H1 (cell line): Measurements from ENCODE around the gene HTR3E. TPM values are rescaled to one million over a fixed set of nuclear protein-coding genes. Genes with fewer than 3 reads are reported as not detected.

ENCODE experiments used
- CTCF ChIA-PET: fragments of 300-600 bp; sonication (Branson Sonifier 250); formaldehyde crosslinking; loops from one replicate; lab custom pipeline; 2021; ENCODE audit not compliant: partially characterized antibody; lab: Charles Lee
- POLR2A ChIA-PET: fragments of 300-600 bp; sonication (Branson Sonifier 250); formaldehyde crosslinking; loops from one replicate; lab custom pipeline; 2021; ENCODE audit warnings: inconsistent platforms; ENCODE audit not compliant: partially characterized antibody; lab: Charles Lee
- DNase-seq, 2 experiments: peaks; one replicate each; pipeline versions ENCODE4 v3.0.0 to v3.0.0-alpha.2; 2010 to 2022; ENCODE audit warnings: low spot score in 2 of 2, low read depth in 1 of 2, mixed read lengths in 1 of 2
- FAIRE-seq: peaks from 2 replicates; lab custom pipeline; 2011; peaks lifted over from hg19 to GRCh38; lab: Jason Lieb, UNC
- H2AFZ ChIP-seq: 2 replicates; pipeline ENCODE4 v1.8.1; 2012; ENCODE audit warnings: low read length, inconsistent platforms
- H2AK5ac ChIP-seq: 2 replicates; pipeline ENCODE4 v1.6.1; 2013; ENCODE audit warnings: low read depth, low read length
- H2BK120ac ChIP-seq: replicated peaks from 2 replicates; pipeline ENCODE3; 2013; ENCODE audit warnings: low read depth, low read length, inconsistent platforms
- H2BK12ac ChIP-seq: 2 replicates; pipeline ENCODE4 v1.6.1; 2013; ENCODE audit warnings: low read depth, low read length
- H2BK15ac ChIP-seq: 2 replicates; pipeline ENCODE4 v1.6.1; 2013; ENCODE audit warnings: low read length
- H2BK20ac ChIP-seq: 2 replicates; pipeline ENCODE4 v1.6.1; 2013; ENCODE audit warnings: low read length
- H2BK5ac ChIP-seq: 2 replicates; pipeline ENCODE4 v1.6.1; 2013; ENCODE audit warnings: low read depth, low read length
- H3K14ac ChIP-seq: 2 replicates; pipeline ENCODE4 v1.6.1; 2013; ENCODE audit warnings: inconsistent platforms; ENCODE audit not compliant: insufficient read length
- H3K18ac ChIP-seq: 2 replicates; pipeline ENCODE4 v1.6.1; 2013; ENCODE audit warnings: low read length; ENCODE audit errors: extremely low read depth
- H3K23ac ChIP-seq: 2 replicates; pipeline ENCODE4 v1.6.1; 2013; ENCODE audit warnings: inconsistent platforms; ENCODE audit not compliant: insufficient read length
- H3K23me2 ChIP-seq: 2 replicates; pipeline ENCODE4 v1.6.1; 2013; ENCODE audit warnings: low read depth, low read length
- H3K27ac ChIP-seq: 2 replicates; pipeline ENCODE4 v1.6.1; 2011; ENCODE audit warnings: low read depth, low read length, inconsistent platforms
- H3K27me3 ChIP-seq, 4 experiments: replicated peaks in 1 of 4; 1 replicate in 1 of 4; 2 replicates in 3 of 4; pipeline versions ENCODE4 v1.6.1 to v1.8.1; 2011 to 2013; ENCODE audit warnings: low read length in 3 of 4, mild to moderate bottlenecking in 3 of 4, inconsistent platforms in 2 of 4, mixed read lengths in 2 of 4, moderate library complexity in 1 of 4; ENCODE audit not compliant: control insufficient read depth in 3 of 4, insufficient read depth in 3 of 4; ENCODE audit errors: extremely low read depth in 1 of 4
- H3K36me3 ChIP-seq, 4 experiments: 2 replicates each; pipeline versions ENCODE4 v1.6.1 to v1.8.1; 2011 to 2013; ENCODE audit warnings: mild to moderate bottlenecking in 4 of 4, low read length in 3 of 4, moderate library complexity in 2 of 4, control low read depth in 1 of 4, inconsistent platforms in 1 of 4; ENCODE audit not compliant: insufficient read depth in 4 of 4, control insufficient read depth in 2 of 4
- H3K4ac ChIP-seq: replicated peaks from 2 replicates; pipeline ENCODE3; 2013; ENCODE audit warnings: low read length, low read depth, mixed read lengths, inconsistent platforms; ENCODE audit not compliant: insufficient read length
- H3K4me1 ChIP-seq, 4 experiments: replicated peaks in 1 of 4; 1 replicate in 1 of 4; 2 replicates in 3 of 4; pipeline versions ENCODE4 v1.6.1 to v1.8.1; 2011 to 2013; ENCODE audit warnings: low read length in 3 of 4, inconsistent platforms in 2 of 4, mixed read lengths in 1 of 4; ENCODE audit not compliant: insufficient read depth in 4 of 4, control insufficient read depth in 3 of 4
- H3K4me2 ChIP-seq, 2 experiments: 2 replicates each; pipeline versions ENCODE4 v1.6.1 to v1.8.1; 2011 to 2013; ENCODE audit warnings: low read depth in 2 of 2, low read length in 2 of 2, control low read depth in 1 of 2, inconsistent platforms in 1 of 2, mild to moderate bottlenecking in 1 of 2; ENCODE audit not compliant: insufficient read depth in 1 of 2
- H3K4me3 ChIP-seq, 4 experiments: fragments of 200-600, 300-600 bp in 1 of 4; sonication (generic), shearing (Covaris generic), sonication (Bioruptor Twin) in 1 of 4; 2 replicates each; pipeline versions ENCODE4 v1.5.1 to v1.8.1; 2011 to 2016; ENCODE audit warnings: low read length in 4 of 4, low read depth in 3 of 4, control low read depth in 2 of 4, inconsistent platforms in 2 of 4, mild to moderate bottlenecking in 2 of 4, mixed read lengths in 1 of 4, moderate library complexity in 1 of 4; ENCODE audit not compliant: insufficient read depth in 2 of 4; ENCODE audit errors: extremely low read depth in 1 of 4
- H3K56ac ChIP-seq: replicated peaks from 2 replicates; pipeline ENCODE3; 2013; ENCODE audit warnings: low read depth, mild to moderate bottlenecking, mixed read lengths, low read length, inconsistent platforms; ENCODE audit not compliant: insufficient read length
- H3K79me1 ChIP-seq: 2 replicates; pipeline ENCODE4 v1.6.1; 2013; ENCODE audit warnings: low read depth, low read length, control low read depth
- H3K79me2 ChIP-seq, 2 experiments: 2 replicates each; pipeline versions ENCODE4 v1.6.1 to v1.8.1; 2012 to 2013; ENCODE audit warnings: low read length in 2 of 2, mild to moderate bottlenecking in 2 of 2, inconsistent platforms in 1 of 2; ENCODE audit not compliant: insufficient read depth in 2 of 2, control insufficient read depth in 1 of 2
- H3K9ac ChIP-seq, 4 experiments: replicated peaks in 1 of 4; 1 replicate in 1 of 4; 2 replicates in 3 of 4; pipeline versions ENCODE4 v1.6.1 to v1.8.1; 2011 to 2013; ENCODE audit warnings: low read depth in 3 of 4, low read length in 3 of 4, control low read depth in 2 of 4, mild to moderate bottlenecking in 2 of 4, moderate library complexity in 2 of 4, inconsistent platforms in 1 of 4; ENCODE audit errors: extremely low read depth in 1 of 4
- H3K9me3 ChIP-seq, 2 experiments: 2 replicates each; pipeline versions ENCODE4 v1.6.1 to v1.8.1; 2012 to 2013; ENCODE audit warnings: mild to moderate bottlenecking in 2 of 2, moderate library complexity in 2 of 2, control low read depth in 1 of 2, inconsistent platforms in 1 of 2, low read depth in 1 of 2, low read length in 1 of 2, mixed read lengths in 1 of 2; ENCODE audit not compliant: insufficient read depth in 2 of 2
- H4K20me1 ChIP-seq, 2 experiments: replicated peaks in 1 of 2; 2 replicates each; pipeline versions ENCODE3 to v1.8.1; 2011 to 2013; ENCODE audit warnings: inconsistent platforms in 2 of 2, low read length in 2 of 2, mild to moderate bottlenecking in 1 of 2; ENCODE audit not compliant: insufficient read depth in 2 of 2, control insufficient read depth in 1 of 2
- H4K5ac ChIP-seq: 2 replicates; pipeline ENCODE4 v1.6.1; 2013; ENCODE audit warnings: low read length, low read depth, mixed read lengths, inconsistent platforms; ENCODE audit not compliant: insufficient read length
- H4K8ac ChIP-seq: 2 replicates; pipeline ENCODE4 v1.8.0; 2013; ENCODE audit warnings: mild to moderate bottlenecking, moderate library complexity, low read length, inconsistent platforms; ENCODE audit not compliant: insufficient read depth; ENCODE audit errors: extremely low read depth
- H4K91ac ChIP-seq: replicated peaks from 2 replicates; pipeline ENCODE3; 2013; ENCODE audit warnings: low read length, mixed read lengths, inconsistent platforms; ENCODE audit not compliant: insufficient read length
- CBX8 ChIP-seq: fragments of 300-800, 300-1000 bp; sonication (generic); IDR thresholded peaks from 2 replicates; pipeline ENCODE4 v1.7.1; 2016; ENCODE audit warnings: low read depth, low read length, borderline replicate concordance
- GABPA ChIP-seq: IDR thresholded peaks from 2 replicates; pipeline ENCODE4 v1.6.1; 2011; ENCODE audit warnings: mild to moderate bottlenecking, low read length, moderate library complexity, borderline replicate concordance; ENCODE audit not compliant: insufficient read depth
- GTF2F1 ChIP-seq: IDR thresholded peaks from 2 replicates; pipeline ENCODE4 v1.6.1; 2012; ENCODE audit warnings: low read depth, low read length, improper control_type of control experiment, borderline replicate concordance
- HDAC2 ChIP-seq, 2 experiments: fragments of 300-600 bp in 1 of 2; sonication (generic) in 1 of 2; IDR thresholded peaks; 2 replicates each; pipeline ENCODE4 v1.6.1; 2011 to 2012; ENCODE audit warnings: low read depth in 2 of 2, low read length in 2 of 2, mild to moderate bottlenecking in 2 of 2, moderate library complexity in 2 of 2, borderline replicate concordance in 1 of 2, inconsistent platforms in 1 of 2
- RAD21 ChIP-seq, 2 experiments: IDR thresholded peaks in 1 of 2; conservative IDR thresholded peaks in 1 of 2; 2 replicates each; pipeline ENCODE4 v1.6.1; 2011; ENCODE audit warnings: low read depth in 2 of 2, low read length in 2 of 2, improper control_type of control experiment in 1 of 2, inconsistent platforms in 1 of 2, mild to moderate bottlenecking in 1 of 2, moderate library complexity in 1 of 2
- RXRA ChIP-seq: IDR thresholded peaks from 2 replicates; pipeline ENCODE4 v1.6.1; 2011; ENCODE audit warnings: low read depth, mild to moderate bottlenecking, low read length, moderate library complexity; ENCODE audit not compliant: insufficient read depth
- SP2 ChIP-seq: IDR thresholded peaks from 2 replicates; pipeline ENCODE4 v1.6.1; 2012; ENCODE audit warnings: mild to moderate bottlenecking, low read length, inconsistent platforms
- SRF ChIP-seq: IDR thresholded peaks from 2 replicates; pipeline ENCODE4 v1.6.1; 2011; ENCODE audit warnings: mild to moderate bottlenecking, low read depth, low read length, moderate library complexity
- TAF1 ChIP-seq: IDR thresholded peaks from 2 replicates; pipeline ENCODE4 v1.6.1; 2011; ENCODE audit warnings: mild to moderate bottlenecking, low read depth, low read length
- TEAD4 ChIP-seq: IDR thresholded peaks from 2 replicates; pipeline ENCODE4 v1.6.1; 2012; ENCODE audit warnings: low read depth, low read length, inconsistent platforms, mixed read lengths
- YY1 ChIP-seq: IDR thresholded peaks from 2 replicates; pipeline ENCODE4 v1.6.1; 2011; ENCODE audit warnings: low read depth, mild to moderate bottlenecking, low read length
- WGBS, 2 experiments: shearing (Covaris generic) in 1 of 2; methylation state at CpG; one replicate each; pipeline versions ENCODE4 v1.1.6 to v1.1.7; 2013 to 2015; ENCODE audit warnings: low lambda C conversion rate in 2 of 2, mixed read lengths in 2 of 2, inconsistent platforms in 1 of 2, low coverage in 1 of 2, missing lambda C conversion rate in 1 of 2; ENCODE audit not compliant: insufficient replicate concordance in 2 of 2, insufficient coverage in 1 of 2, insufficient read length in 1 of 2; ENCODE audit errors: extremely low coverage in 1 of 2, missing lambda C conversion rate in 1 of 2; 5-methylcytosine and 5-hydroxymethylcytosine counted together
- polyA plus RNA-seq, 7 experiments: library from polyadenylated mRNA; depleted of rRNA in 3 of 7; stranded (reverse) in 5 of 7; unstranded in 2 of 7; fragments of >200 nt in 5 of 7; fragments of 200-250 nt in 2 of 7; gene quantifications; 1 replicate in 5 of 7; 2 replicates in 1 of 7; 4 replicates in 1 of 7; pipeline versions ENCODE4 v1.2.1 to v1.2.3, GENCODE V29; 2011 to 2013; ENCODE audit warnings: missing spikeins in 2 of 7, mixed read lengths in 2 of 7
- total RNA-seq: library from RNA; stranded (reverse); fragmentation: NEBNext Ultra II Directional; extraction: Animal tissue kit (Norgen Biotek cat#: 25700); gene quantifications from 2 replicates; pipeline ENCODE4 v1.2.1, GENCODE V29; 2021
- TF ChIP-seq, protein P1 (sequence below): IDR thresholded peaks from 2 replicates; pipeline ENCODE4 v1.6.1; 2012; ENCODE audit warnings: inconsistent platforms

Gene HTR3E
- total and polyA plus RNA-seq, 2 of the 8 experiments (the other 6 are each of a cell fraction or from before 2014, with no cell fraction given): not detected

DNA sequence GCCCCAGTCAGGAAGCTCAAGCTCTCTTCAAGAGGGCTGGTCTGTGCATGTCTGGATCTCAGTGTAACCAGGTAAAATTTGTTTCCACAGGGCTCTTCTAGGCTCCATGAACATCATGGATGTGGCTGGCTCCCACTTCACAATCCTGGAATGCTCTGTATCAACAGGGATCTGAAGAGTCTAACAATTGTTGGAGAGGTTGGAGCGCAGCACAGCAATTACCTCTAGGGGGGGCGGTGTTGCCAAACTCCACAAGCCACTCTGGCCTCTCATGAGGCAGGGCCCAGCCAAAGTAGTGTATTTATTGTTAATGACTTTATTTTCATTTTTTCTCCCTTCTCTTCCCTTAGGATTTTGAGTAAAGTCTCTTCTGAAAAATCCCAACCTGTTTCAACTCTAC is 32.1 kb downstream of the HTR3E start:
- CTCF ChIA-PET: interaction anchor here (0.6 to 3.3 kb wide), 8 partner anchors 10 to 231 kb away, joined by 3 to 19 read pairs (median 4); no protein-coding TSS in a partner anchor
- Histone ChIP-seq H3K4me2 (no peak overlapping the region), H3K56ac (no peak overlapping the region), H3K27ac (no peak overlapping the region), H2BK5ac (no peak overlapping the region), H4K5ac (no peak overlapping the region), H4K20me1 (no peaks in the 10 kb centered on the region), H2BK15ac (no peak overlapping the region), H3K23ac (no peak overlapping the region), H3K18ac (no peak overlapping the region), H2BK12ac (no peak overlapping the region), H3K9ac (no peak overlapping the region), H3K23me2 (peaks cover 3% of the 10 kb centered on the region), H3K4ac (no peak overlapping the region), H3K14ac (no peak overlapping the region), H3K9me3 (no peaks in the 10 kb centered on the region), H3K4me3 (no peak overlapping the region), H3K36me3 (no peaks in the 10 kb centered on the region), H3K4me1 (peaks cover 0 to 1% (median 0%) of the 10 kb centered on the region in 4 experiments; a peak in 1 of 7 replicates), H3K27me3 (no peaks in the 10 kb centered on the region), H4K91ac (no peak overlapping the region), H2AK5ac (no peak overlapping the region), H2BK120ac (no peak overlapping the region), H3K79me2 (no peaks in the 10 kb centered on the region), H4K8ac (no peak overlapping the region), H3K79me1 (no peaks in the 10 kb centered on the region), H2BK20ac (no peak overlapping the region), H2AFZ (0 out of 2 replicates have a peak overlapping the region, but pooled peaks have one; percentile 88)
- 29% methylated on average over 2 of the region's 2 CpGs; no CpG with 5 or more reads in 1 of the 2 experiments for WGBS, 2 experiments
- FAIRE-seq (no peak), DNase-seq (peak in 1 of 2 experiments; percentile 59)
- POLR2A ChIA-PET: interaction anchor here (1.4 kb wide), 1 partner anchor 16 kb away, joined by 3 read pairs; no protein-coding TSS in a partner anchor
- TF ChIP-seq CBX8 (no peak), RAD21 (IDR thresholded peaks at IDR 0.05 in 1 of 2, conservative IDR thresholded peaks at IDR 0.05 in 1 of 2; ENCODE audit: low read depth in 2 of 2, low read length in 2 of 2) (peak; percentile 39 to 49), GTF2F1 (no peak), GABPA (no peak), TAF1 (no peak), TEAD4 (peak; percentile 52; the same call in 1 of the 2 replicates), SP2 (no peak), YY1 (no peak), HDAC2 (IDR thresholded peaks at IDR 0.05; ENCODE audit: borderline replicate concordance in 1 of 2, low read depth in 2 of 2, low read length in 2 of 2) (no peak), RXRA (no peak), SRF (no peak)
- TF ChIP-seq, protein P1, sequence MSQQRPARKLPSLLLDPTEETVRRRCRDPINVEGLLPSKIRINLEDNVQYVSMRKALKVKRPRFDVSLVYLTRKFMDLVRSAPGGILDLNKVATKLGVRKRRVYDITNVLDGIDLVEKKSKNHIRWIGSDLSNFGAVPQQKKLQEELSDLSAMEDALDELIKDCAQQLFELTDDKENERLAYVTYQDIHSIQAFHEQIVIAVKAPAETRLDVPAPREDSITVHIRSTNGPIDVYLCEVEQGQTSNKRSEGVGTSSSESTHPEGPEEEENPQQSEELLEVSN: no peak
